Neural progenitor cell (in vitro differentiated cells): ENCODE measurements around the gene OR51S1.

ENCODE experiments used
- EZH2 ChIP-seq: fragments of 200-600 bp; sonication (generic); IDR thresholded peaks from 2 replicates; pipeline ENCODE4 v1.6.1; 2017; ENCODE audit warnings: antibody characterized with exemption, mild to moderate bottlenecking, moderate library complexity
- EZH2phosphoT487 ChIP-seq: fragments of 200-600 bp; sonication (generic); IDR thresholded peaks from 2 replicates; pipeline ENCODE4 v1.6.1; 2017; ENCODE audit warnings: antibody characterized with exemption
- TF ChIP-seq, protein P1 (sequence below): fragments of 200-600 bp; sonication (generic); IDR thresholded peaks from 2 replicates; pipeline ENCODE4 v1.5.1; 2017; ENCODE audit warnings: antibody characterized with exemption, mild to moderate bottlenecking

DNA sequence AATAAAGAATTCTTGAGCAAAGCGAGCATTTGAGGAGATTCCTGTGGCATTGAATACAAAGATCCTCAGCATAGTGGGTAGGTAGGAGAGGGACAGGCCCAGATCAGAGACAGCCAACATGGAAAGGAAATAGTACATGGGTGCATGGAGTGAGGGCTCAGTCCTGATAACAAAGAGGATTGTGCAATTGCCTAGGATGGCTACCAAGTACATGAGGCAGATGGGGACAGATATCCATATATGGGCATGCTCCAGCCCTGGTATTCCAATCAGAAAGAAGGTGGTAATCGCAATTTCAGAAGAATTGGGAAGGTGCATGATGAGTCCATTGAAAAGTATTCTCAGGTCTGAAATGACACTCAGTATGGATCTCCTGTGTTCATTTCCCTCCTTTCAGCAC, 41.3 kb upstream of the OR51S1 start:
- TF ChIP-seq, protein P1, sequence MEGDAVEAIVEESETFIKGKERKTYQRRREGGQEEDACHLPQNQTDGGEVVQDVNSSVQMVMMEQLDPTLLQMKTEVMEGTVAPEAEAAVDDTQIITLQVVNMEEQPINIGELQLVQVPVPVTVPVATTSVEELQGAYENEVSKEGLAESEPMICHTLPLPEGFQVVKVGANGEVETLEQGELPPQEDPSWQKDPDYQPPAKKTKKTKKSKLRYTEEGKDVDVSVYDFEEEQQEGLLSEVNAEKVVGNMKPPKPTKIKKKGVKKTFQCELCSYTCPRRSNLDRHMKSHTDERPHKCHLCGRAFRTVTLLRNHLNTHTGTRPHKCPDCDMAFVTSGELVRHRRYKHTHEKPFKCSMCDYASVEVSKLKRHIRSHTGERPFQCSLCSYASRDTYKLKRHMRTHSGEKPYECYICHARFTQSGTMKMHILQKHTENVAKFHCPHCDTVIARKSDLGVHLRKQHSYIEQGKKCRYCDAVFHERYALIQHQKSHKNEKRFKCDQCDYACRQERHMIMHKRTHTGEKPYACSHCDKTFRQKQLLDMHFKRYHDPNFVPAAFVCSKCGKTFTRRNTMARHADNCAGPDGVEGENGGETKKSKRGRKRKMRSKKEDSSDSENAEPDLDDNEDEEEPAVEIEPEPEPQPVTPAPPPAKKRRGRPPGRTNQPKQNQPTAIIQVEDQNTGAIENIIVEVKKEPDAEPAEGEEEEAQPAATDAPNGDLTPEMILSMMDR: no peak
- TF ChIP-seq EZH2 (no peak), EZH2phosphoT487 (no peak)
